Neural cell (in vitro differentiated cells): ENCODE data around the gene EI24. TPM values are rescaled to one million over a fixed set of nuclear protein-coding genes. Genes with fewer than 3 reads are reported as not detected.

Experiments
- H2AFZ ChIP-seq: fragments of 200-600, 300-800 bp; sonication (generic), shearing (Covaris generic); 2 replicates; pipeline ENCODE4 v1.6.0; 2014; ENCODE audit warnings: low read depth, mild to moderate bottlenecking, antibody characterized with exemption, low read length, moderate library complexity
- H3F3A ChIP-seq: fragments of 200-600 bp; shearing (Covaris generic); 2 replicates; pipeline ENCODE4 v1.6.1; 2016; ENCODE audit warnings: mild to moderate bottlenecking, moderate library complexity, mixed read lengths, antibody characterized with exemption, low read length; ENCODE audit not compliant: insufficient read depth, poor library complexity, severe bottlenecking
- H3K27ac ChIP-seq: fragments of 200-600, 300-800 bp; sonication (generic), shearing (Covaris generic); 2 replicates; pipeline ENCODE4 v1.5.1; 2014; ENCODE audit warnings: mild to moderate bottlenecking, low read length, moderate library complexity
- H3K27me3 ChIP-seq: fragments of 300-800, 200-600 bp; sonication (generic), shearing (Covaris generic); 2 replicates; pipeline ENCODE4 v1.6.0; 2014; ENCODE audit warnings: mild to moderate bottlenecking, low read depth, low read length, moderate library complexity; ENCODE audit not compliant: insufficient read depth
- H3K36me3 ChIP-seq: fragments of 300-800, 200-600 bp; sonication (generic), shearing (Covaris generic); 2 replicates; pipeline ENCODE4 v1.5.1; 2014; ENCODE audit warnings: mild to moderate bottlenecking, antibody characterized with exemption, low read length, moderate library complexity; ENCODE audit not compliant: insufficient read depth
- H3K4me2 ChIP-seq: fragments of 300-800, 200-600 bp; sonication (generic), shearing (Covaris generic); 2 replicates; pipeline ENCODE4 v1.6.0; 2014; ENCODE audit warnings: mild to moderate bottlenecking, low read length
- H3K4me3 ChIP-seq: fragments of 300-800, 200-600 bp; sonication (generic), shearing (Covaris generic); 2 replicates; pipeline ENCODE4 v1.5.1; 2014; ENCODE audit warnings: mild to moderate bottlenecking, low read length, moderate library complexity
- H3K79me2 ChIP-seq: fragments of 200-600 bp; shearing (Covaris generic); replicated peaks from 2 replicates; pipeline ENCODE4 v1.6.0; 2014; ENCODE audit warnings: mild to moderate bottlenecking, low read length, moderate library complexity; ENCODE audit not compliant: insufficient read depth
- H3K9ac ChIP-seq: fragments of 300-800, 200-600 bp; sonication (generic), shearing (Covaris generic); 2 replicates; pipeline ENCODE4 v1.6.1; 2016; ENCODE audit warnings: mild to moderate bottlenecking, low read length, mixed read lengths
- H3K9me2 ChIP-seq: fragments of 200-600 bp; shearing (Covaris generic); 2 replicates; pipeline ENCODE4 v1.6.1; 2016; ENCODE audit warnings: mild to moderate bottlenecking, low read length, mixed read lengths; ENCODE audit not compliant: insufficient read depth
- H3K9me3 ChIP-seq: fragments of 200-600, 300-800 bp; sonication (generic), shearing (Covaris generic); 2 replicates; pipeline ENCODE4 v1.6.1; 2016; ENCODE audit warnings: mild to moderate bottlenecking, mixed run types, low read length, moderate library complexity, mixed read lengths
- H4K20me1 ChIP-seq: fragments of 200-600 bp; shearing (Covaris generic); 2 replicates; pipeline ENCODE4 v1.6.1; 2016; ENCODE audit warnings: mild to moderate bottlenecking, mixed run types; ENCODE audit not compliant: insufficient read depth
- CTCF ChIP-seq: fragments of 450-650 bp; IDR thresholded peaks from 2 replicates; pipeline ENCODE4 v1.5.1; 2014; ENCODE audit warnings: antibody characterized with exemption, mild to moderate bottlenecking, moderate library complexity; ENCODE audit not compliant: poor library complexity, severe bottlenecking
- EP300 ChIP-seq: fragments of 450-650 bp; conservative IDR thresholded peaks from 2 replicates; pipeline ENCODE4 v1.6.1; 2014; ENCODE audit warnings: antibody characterized with exemption, mild to moderate bottlenecking, moderate library complexity; ENCODE audit not compliant: poor library complexity, severe bottlenecking
- EZH2 ChIP-seq: fragments of 200-600, 300-800 bp; shearing (Covaris generic), sonication (generic); IDR thresholded peaks from 2 replicates; pipeline ENCODE4 v1.6.1; 2014; ENCODE audit warnings: antibody characterized with exemption, low read length, borderline replicate concordance, mild to moderate bottlenecking; ENCODE audit not compliant: insufficient read depth, poor library complexity, severe bottlenecking
- MXI1 ChIP-seq: fragments of 450-650 bp; conservative IDR thresholded peaks from 2 replicates; pipeline ENCODE4 v1.6.1; 2014; ENCODE audit warnings: antibody characterized with exemption, mild to moderate bottlenecking; ENCODE audit not compliant: poor library complexity, severe bottlenecking
- POLR2AphosphoS5 ChIP-seq: IDR thresholded peaks from 2 replicates; pipeline ENCODE4 v1.6.1; 2012
- RAD21 ChIP-seq: fragments of 450-650 bp; conservative IDR thresholded peaks from 2 replicates; pipeline ENCODE4 v1.6.1; 2014; ENCODE audit warnings: antibody characterized with exemption, mild to moderate bottlenecking, moderate library complexity
- REST ChIP-seq: IDR thresholded peaks from 2 replicates; pipeline ENCODE4 v1.6.1; 2012; ENCODE audit warnings: borderline replicate concordance
- SMC3 ChIP-seq: fragments of 450-650 bp; conservative IDR thresholded peaks from 2 replicates; pipeline ENCODE4 v1.6.1; 2014; ENCODE audit warnings: antibody characterized with exemption, mild to moderate bottlenecking, moderate library complexity; ENCODE audit not compliant: poor library complexity
- TAF1 ChIP-seq: IDR thresholded peaks from 2 replicates; pipeline ENCODE4 v1.6.1; 2012; ENCODE audit warnings: low read depth
- polyA plus RNA-seq: library from polyadenylated mRNA; depleted of rRNA; stranded (reverse); fragments of >200 nt; gene quantifications from 2 replicates; pipeline ENCODE4 v1.2.3, GENCODE V29; 2014

The EI24 gene
- polyA plus RNA-seq, 1 donor from 2014 or later = 92.5 TPM

- no peak overlapping the region for H3K4me3 ChIP-seq
- no peak overlapping the region for H3K9ac ChIP-seq
- H3K9me3 ChIP-seq = no peaks in the 10 kb centered on the region
- no peak overlapping the region for H3K4me2 ChIP-seq
- H3K27ac ChIP-seq = no peak overlapping the region
- no peaks in the 10 kb centered on the region for H3K27me3 ChIP-seq
- H4K20me1 ChIP-seq = no peaks in the 10 kb centered on the region
- H3K79me2 ChIP-seq = no peaks in the 10 kb centered on the region
- no peak overlapping the region for H2AFZ ChIP-seq
- no peaks in the 10 kb centered on the region for H3F3A ChIP-seq
- TF ChIP-seq RAD21 (no peak), REST (no peak), MXI1 (no peak), EP300 (no peak), POLR2AphosphoS5 (no peak), TAF1 (no peak), CTCF (no peak), SMC3 (no peak), EZH2 (no peak)
- no peaks in the 10 kb centered on the region for H3K36me3 ChIP-seq
- no peaks in the 10 kb centered on the region for H3K9me2 ChIP-seq
Measured at GRCh38 chr11:125525303-125525702, 44.0 kb upstream of the EI24 start.

- H4K20me1 ChIP-seq = no peaks in the 10 kb centered on the region
- H3K9me2 ChIP-seq = no peaks in the 10 kb centered on the region
- no peak overlapping the region for H3K9ac ChIP-seq
- no peaks in the 10 kb centered on the region for H3K79me2 ChIP-seq
- H3K4me3 ChIP-seq = no peak overlapping the region
- no peak overlapping the region for H3K4me2 ChIP-seq
- H3K27me3 ChIP-seq = no peaks in the 10 kb centered on the region
- no peaks in the 10 kb centered on the region for H3F3A ChIP-seq
- H2AFZ ChIP-seq = no peak overlapping the region
- H3K27ac ChIP-seq = no peak overlapping the region
- no peaks in the 10 kb centered on the region for H3K36me3 ChIP-seq
- no peaks in the 10 kb centered on the region for H3K9me3 ChIP-seq
- TF ChIP-seq MXI1 = no peak
- no peak for TF ChIP-seq TAF1
- TF ChIP-seq RAD21 = no peak
- no peak for TF ChIP-seq EZH2
- TF ChIP-seq EP300 = no peak
- no peak for TF ChIP-seq REST
- TF ChIP-seq CTCF = no peak
- TF ChIP-seq SMC3 = no peak
- no peak for TF ChIP-seq POLR2AphosphoS5
Measured at GRCh38 chr11:125532668-125533067, 36.6 kb upstream of the EI24 start.
